ENCODE results near the gene AQP1.

AQP1 gene

DNA sequence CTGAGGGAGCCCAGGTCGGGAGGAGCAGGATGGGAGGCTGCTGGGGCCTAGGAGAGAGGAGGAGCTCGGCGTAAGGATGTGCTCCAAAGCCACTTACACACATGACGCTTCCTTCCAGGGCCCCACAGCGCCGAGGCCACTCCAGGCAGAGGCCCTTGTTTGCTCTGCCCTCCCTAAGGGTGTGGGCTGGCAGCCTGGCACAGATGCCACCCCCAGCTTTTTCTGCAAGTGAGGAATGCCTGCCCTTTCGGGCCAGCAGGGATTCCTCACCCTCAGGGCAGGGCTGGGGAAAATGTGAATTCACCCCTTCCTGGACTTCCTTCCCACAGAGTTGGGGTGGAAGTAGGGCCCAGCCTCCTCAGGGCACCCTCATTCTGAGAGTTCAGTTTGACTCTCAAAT lies 5.6 kb upstream of the AQP1 start:
- TF ChIP-seq, protein P1, sequence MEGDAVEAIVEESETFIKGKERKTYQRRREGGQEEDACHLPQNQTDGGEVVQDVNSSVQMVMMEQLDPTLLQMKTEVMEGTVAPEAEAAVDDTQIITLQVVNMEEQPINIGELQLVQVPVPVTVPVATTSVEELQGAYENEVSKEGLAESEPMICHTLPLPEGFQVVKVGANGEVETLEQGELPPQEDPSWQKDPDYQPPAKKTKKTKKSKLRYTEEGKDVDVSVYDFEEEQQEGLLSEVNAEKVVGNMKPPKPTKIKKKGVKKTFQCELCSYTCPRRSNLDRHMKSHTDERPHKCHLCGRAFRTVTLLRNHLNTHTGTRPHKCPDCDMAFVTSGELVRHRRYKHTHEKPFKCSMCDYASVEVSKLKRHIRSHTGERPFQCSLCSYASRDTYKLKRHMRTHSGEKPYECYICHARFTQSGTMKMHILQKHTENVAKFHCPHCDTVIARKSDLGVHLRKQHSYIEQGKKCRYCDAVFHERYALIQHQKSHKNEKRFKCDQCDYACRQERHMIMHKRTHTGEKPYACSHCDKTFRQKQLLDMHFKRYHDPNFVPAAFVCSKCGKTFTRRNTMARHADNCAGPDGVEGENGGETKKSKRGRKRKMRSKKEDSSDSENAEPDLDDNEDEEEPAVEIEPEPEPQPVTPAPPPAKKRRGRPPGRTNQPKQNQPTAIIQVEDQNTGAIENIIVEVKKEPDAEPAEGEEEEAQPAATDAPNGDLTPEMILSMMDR (IDR thresholded peaks at IDR 0.05; ENCODE audit: borderline replicate concordance, extremely low read depth, low read length, poor library complexity, severe bottlenecking): no peak
- no peak for TF ChIP-seq EZH2 (IDR thresholded peaks at IDR 0.05; ENCODE audit: borderline replicate concordance, low read depth, low read length, severe bottlenecking)
- no peak overlapping the region for H3K9ac ChIP-seq (ENCODE audit: low read depth, low read length)
- no peaks in the 10 kb centered on the region for H3K36me3 ChIP-seq (ENCODE audit: insufficient read depth, low read length)
- no peaks in the 10 kb centered on the region for H3K9me3 ChIP-seq (ENCODE audit: insufficient read depth, low read length, severe bottlenecking)
- no peaks in the 10 kb centered on the region for H3K27me3 ChIP-seq (ENCODE audit: insufficient read depth, low read length, poor library complexity)
- no peak overlapping the region for H2AFZ ChIP-seq (ENCODE audit: low read depth, low read length)
- no peaks in the 10 kb centered on the region for H3K79me2 ChIP-seq (ENCODE audit: insufficient read depth, low read length)
- no peak overlapping the region for H3K4me2 ChIP-seq (ENCODE audit: insufficient read depth, low read length)
- no peak overlapping the region for H3K27ac ChIP-seq (ENCODE audit: low read length)
- ATAC-seq (ENCODE audit: insufficient read depth, low read depth): no peak
- no peak for DNase-seq
- H4K20me1 ChIP-seq (ENCODE audit: insufficient read depth, low read length): peaks cover 5% of the 10 kb centered on the region; the same call in 1 of the 2 replicates
- no peak overlapping the region for H3K4me3 ChIP-seq (ENCODE audit: low read depth in 1 of 2, low read length in 2 of 2)
- no peaks in the 10 kb centered on the region for H3K4me1 ChIP-seq (ENCODE audit: insufficient read depth, low read length)

DNA sequence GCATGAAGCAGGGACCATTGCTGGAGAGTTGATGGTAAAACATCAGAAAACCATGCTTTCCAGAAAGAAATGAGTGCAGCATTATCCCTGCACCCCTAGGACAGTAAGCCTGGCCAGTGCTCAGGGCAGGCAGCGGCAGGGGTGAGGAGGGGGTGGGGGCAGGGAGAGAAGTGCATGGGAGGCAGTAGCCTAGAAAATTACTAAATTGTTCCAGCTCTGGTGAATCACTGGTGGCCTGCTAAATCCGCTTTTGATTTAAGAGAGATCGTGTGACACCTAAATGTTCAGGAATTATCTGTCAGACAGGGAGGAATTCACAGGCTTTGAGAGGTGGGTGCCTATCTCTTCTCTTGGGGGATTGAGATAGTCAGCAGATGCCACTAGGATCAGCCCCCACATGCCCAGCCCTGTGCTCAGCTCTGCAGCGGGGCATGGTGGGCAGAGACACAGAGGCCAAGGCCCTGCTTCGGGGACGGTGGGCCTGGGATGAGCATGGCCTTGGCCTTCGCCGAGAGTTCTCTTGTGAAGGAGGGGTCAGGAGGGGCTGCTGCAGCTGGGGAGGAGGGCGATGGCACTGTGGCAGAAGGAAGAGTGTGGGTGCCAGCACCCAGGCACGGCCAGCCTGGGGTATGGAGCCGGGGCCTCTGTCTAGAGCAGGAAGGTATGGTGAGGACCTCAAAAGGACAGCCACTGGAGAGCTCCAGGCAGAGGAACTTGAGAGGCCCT lies 5.0 kb upstream of the AQP1 start:
- H3K4me2 ChIP-seq (ENCODE audit: insufficient read depth, low read length): no peak overlapping the region
- H2AFZ ChIP-seq (ENCODE audit: low read depth, low read length): no peak overlapping the region
- H3K27ac ChIP-seq (ENCODE audit: low read length): no peak overlapping the region
- H3K4me1 ChIP-seq (ENCODE audit: insufficient read depth, low read length): no peaks in the 10 kb centered on the region
- no peak for TF ChIP-seq EZH2 (IDR thresholded peaks at IDR 0.05; ENCODE audit: borderline replicate concordance, low read depth, low read length, severe bottlenecking)
- TF ChIP-seq, protein P1 (IDR thresholded peaks at IDR 0.05; ENCODE audit: borderline replicate concordance, extremely low read depth, low read length, poor library complexity, severe bottlenecking): no peak
- H4K20me1 ChIP-seq (ENCODE audit: insufficient read depth, low read length): peaks cover 5% of the 10 kb centered on the region; the same call in 1 of the 2 replicates
- no peak overlapping the region for H3K4me3 ChIP-seq (ENCODE audit: low read depth in 1 of 2, low read length in 2 of 2)
- no peaks in the 10 kb centered on the region for H3K9me3 ChIP-seq (ENCODE audit: insufficient read depth, low read length, severe bottlenecking)
- H3K27me3 ChIP-seq (ENCODE audit: insufficient read depth, low read length, poor library complexity): no peaks in the 10 kb centered on the region
- ATAC-seq (ENCODE audit: insufficient read depth, low read depth): no peak
- DNase-seq: no peak
- H3K79me2 ChIP-seq (ENCODE audit: insufficient read depth, low read length): no peaks in the 10 kb centered on the region
- no peak overlapping the region for H3K9ac ChIP-seq (ENCODE audit: low read depth, low read length)
- H3K36me3 ChIP-seq (ENCODE audit: insufficient read depth, low read length): no peaks in the 10 kb centered on the region

DNA sequence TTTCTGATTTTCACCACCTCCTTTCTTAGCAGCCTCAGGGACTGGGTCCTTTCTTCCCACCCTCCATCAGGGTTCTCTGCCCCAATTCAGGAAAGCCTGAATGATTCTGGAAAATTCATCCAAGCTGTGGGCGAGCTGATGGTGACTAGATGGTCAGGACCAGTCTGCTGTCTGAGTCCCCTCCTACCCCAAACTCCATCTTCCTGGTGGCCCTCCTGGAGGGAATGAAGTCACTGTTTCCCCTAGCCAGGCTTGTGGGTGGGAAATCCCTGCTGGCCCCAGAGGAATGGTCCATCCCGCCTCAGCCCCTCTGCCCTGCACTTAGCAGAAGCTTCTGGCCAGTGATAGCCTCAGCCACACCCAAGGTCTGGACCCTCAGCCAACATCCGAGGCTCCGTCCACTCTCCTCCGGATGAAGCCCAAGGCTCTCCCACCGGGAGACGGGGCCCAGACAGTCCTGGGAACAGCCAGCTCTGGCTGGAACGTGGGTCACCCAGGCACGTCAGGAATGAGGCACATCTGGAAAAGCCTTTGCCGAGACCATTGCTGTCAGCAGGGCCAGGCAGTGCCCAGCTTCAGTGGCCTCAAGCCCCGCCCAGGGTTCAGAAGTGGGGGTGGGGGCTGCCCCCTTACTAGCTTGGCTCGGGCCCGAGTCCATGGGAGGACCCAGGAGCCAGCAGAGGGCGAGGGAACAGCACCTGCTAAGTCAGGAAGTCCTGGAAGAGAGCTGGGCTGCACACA lies 4.0 kb upstream of the AQP1 start:
- H3K9ac ChIP-seq (ENCODE audit: low read depth, low read length): no peak overlapping the region
- no peaks in the 10 kb centered on the region for H3K27me3 ChIP-seq (ENCODE audit: insufficient read depth, low read length, poor library complexity)
- no peaks in the 10 kb centered on the region for H3K4me1 ChIP-seq (ENCODE audit: insufficient read depth, low read length)
- H2AFZ ChIP-seq (ENCODE audit: low read depth, low read length): no peak overlapping the region
- no peak overlapping the region for H3K4me2 ChIP-seq (ENCODE audit: insufficient read depth, low read length)
- H3K36me3 ChIP-seq (ENCODE audit: insufficient read depth, low read length): no peaks in the 10 kb centered on the region
- H3K9me3 ChIP-seq (ENCODE audit: insufficient read depth, low read length, severe bottlenecking): no peaks in the 10 kb centered on the region
- H3K27ac ChIP-seq (ENCODE audit: low read length): no peak overlapping the region
- peaks cover 5% of the 10 kb centered on the region; the same call in 1 of the 2 replicates for H4K20me1 ChIP-seq (ENCODE audit: insufficient read depth, low read length)
- no peaks in the 10 kb centered on the region for H3K79me2 ChIP-seq (ENCODE audit: insufficient read depth, low read length)
- DNase-seq (no peak), ATAC-seq (ENCODE audit: insufficient read depth, low read depth) (no peak)
- TF ChIP-seq EZH2 (IDR thresholded peaks at IDR 0.05; ENCODE audit: borderline replicate concordance, low read depth, low read length, severe bottlenecking): no peak
- TF ChIP-seq, protein P1 (IDR thresholded peaks at IDR 0.05; ENCODE audit: borderline replicate concordance, extremely low read depth, low read length, poor library complexity, severe bottlenecking): no peak
- no peak overlapping the region for H3K4me3 ChIP-seq (ENCODE audit: low read depth in 1 of 2, low read length in 2 of 2)

All from DND-41 (cell line).